ENCODE results near the gene NDUFA5.
A peak's percentile ranks its signal among the peaks of the same experiment; 100 is the strongest.

Gene NDUFA5

DNA sequence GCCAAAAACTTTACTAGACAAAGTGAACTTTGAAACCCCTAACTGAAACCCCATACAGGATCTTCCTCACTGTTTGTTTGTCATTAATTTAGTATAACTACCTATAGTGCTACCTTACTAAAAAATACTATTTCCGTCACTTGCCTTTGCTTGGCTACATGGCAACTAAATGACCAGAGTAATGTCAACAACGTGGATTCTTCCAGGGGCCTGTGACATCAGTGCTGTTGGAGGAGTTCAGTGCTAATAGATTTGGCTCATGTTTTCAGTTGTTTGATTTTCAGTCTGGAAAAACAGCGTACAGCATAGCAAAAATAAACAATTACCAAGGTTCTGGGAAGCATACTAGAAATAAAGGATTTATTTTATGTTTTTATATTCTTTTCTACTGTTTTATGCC, 41.0 kb upstream of the NDUFA5 start:
- no peak for TF ChIP-seq HDGF (IDR thresholded peaks at IDR 0.05; ENCODE audit: borderline replicate concordance)
- TF ChIP-seq ARNT (IDR thresholded peaks at IDR 0.05) = no peak
- no peak for TF ChIP-seq L3MBTL2 (conservative IDR thresholded peaks at IDR 0.05)
- no peak for TF ChIP-seq SUZ12 (IDR thresholded peaks at IDR 0.05)
- no peak for TF ChIP-seq FOXK2 (IDR thresholded peaks at IDR 0.05)
- TF ChIP-seq SP1 (IDR thresholded peaks at IDR 0.05) = no peak
- TF ChIP-seq ELF4 (IDR thresholded peaks at IDR 0.05) = no peak
- no peak for DNase-seq (ENCODE audit: extremely low spot score)
- POLR2A ChIA-PET = no interaction called here
- CTCF ChIA-PET = no interaction called here

DNA sequence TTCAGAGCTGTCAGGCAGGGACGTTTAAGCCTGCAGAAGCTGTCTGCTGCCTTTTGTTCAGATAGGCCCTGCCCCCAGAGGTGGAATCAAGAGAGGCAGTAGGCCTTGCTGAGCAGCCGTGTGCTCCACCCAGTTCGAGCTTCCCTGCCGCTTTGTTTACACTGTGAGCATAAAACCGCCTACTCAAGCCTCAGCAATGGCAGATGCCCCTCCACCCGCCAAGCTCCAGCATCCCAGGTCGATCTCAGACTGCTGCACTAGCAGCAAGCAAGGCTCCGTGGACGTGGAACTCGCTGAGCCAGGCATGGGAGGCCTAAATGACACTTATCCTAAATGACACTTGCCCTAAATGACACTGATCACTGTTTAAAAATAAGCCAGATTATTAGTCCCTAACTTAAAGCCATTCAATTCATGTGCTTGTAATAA, 37.2 kb upstream of the NDUFA5 start:
- TF ChIP-seq LEF1 (IDR thresholded peaks at IDR 0.05; ENCODE audit: borderline replicate concordance) (no peak), NFRKB (IDR thresholded peaks at IDR 0.05) (no peak), L3MBTL2 (conservative IDR thresholded peaks at IDR 0.05) (no peak), ARNT (IDR thresholded peaks at IDR 0.05) (no peak), HDGF (IDR thresholded peaks at IDR 0.05; ENCODE audit: borderline replicate concordance) (no peak), FOXK2 (IDR thresholded peaks at IDR 0.05) (no peak), FOXM1 (IDR thresholded peaks at IDR 0.05; ENCODE audit: borderline replicate concordance) (no peak), TARDBP (IDR thresholded peaks at IDR 0.05) (no peak), BHLHE40 (IDR thresholded peaks at IDR 0.05; ENCODE audit: borderline replicate concordance) (no peak), FOXA1 (IDR thresholded peaks at IDR 0.05) (no peak), SP1 (IDR thresholded peaks at IDR 0.05) (no peak), SUZ12 (IDR thresholded peaks at IDR 0.05) (no peak), ZNF384 (IDR thresholded peaks at IDR 0.05) (no peak), ELF4 (IDR thresholded peaks at IDR 0.05) (no peak)
- TF ChIP-seq, protein P1, sequence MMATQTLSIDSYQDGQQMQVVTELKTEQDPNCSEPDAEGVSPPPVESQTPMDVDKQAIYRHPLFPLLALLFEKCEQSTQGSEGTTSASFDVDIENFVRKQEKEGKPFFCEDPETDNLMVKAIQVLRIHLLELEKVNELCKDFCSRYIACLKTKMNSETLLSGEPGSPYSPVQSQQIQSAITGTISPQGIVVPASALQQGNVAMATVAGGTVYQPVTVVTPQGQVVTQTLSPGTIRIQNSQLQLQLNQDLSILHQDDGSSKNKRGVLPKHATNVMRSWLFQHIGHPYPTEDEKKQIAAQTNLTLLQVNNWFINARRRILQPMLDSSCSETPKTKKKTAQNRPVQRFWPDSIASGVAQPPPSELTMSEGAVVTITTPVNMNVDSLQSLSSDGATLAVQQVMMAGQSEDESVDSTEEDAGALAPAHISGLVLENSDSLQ (IDR thresholded peaks at IDR 0.05) = no peak
- ChIA-PET CTCF (no interaction called here), POLR2A (no interaction called here)
- no peak for DNase-seq (ENCODE audit: extremely low spot score)

DNA sequence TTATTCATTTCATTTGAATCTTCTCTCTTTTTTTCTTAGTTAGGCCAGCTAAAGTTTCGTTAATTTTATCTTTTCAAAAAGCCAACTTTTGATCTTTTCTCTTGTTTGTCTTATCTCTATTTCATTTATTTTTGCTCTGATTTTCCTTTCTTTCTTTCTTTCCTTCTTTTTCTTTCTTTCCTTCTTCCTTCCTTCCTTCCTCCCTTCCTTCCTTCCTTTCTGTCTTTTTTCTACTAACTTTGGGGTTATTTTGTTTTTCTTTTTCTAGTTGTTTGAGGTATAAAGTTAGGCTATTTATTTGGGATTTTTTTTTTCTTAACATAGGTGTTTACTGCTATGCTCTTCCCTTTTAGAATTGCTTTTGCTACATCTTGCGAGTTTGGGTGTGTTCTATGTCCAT, 30.8 kb upstream of the NDUFA5 start:
- TF ChIP-seq FOXA1 (IDR thresholded peaks at IDR 0.05) (no peak), FOXM1 (IDR thresholded peaks at IDR 0.05; ENCODE audit: borderline replicate concordance) (no peak), BHLHE40 (IDR thresholded peaks at IDR 0.05; ENCODE audit: borderline replicate concordance) (no peak), ZNF384 (IDR thresholded peaks at IDR 0.05) (no peak), NFRKB (IDR thresholded peaks at IDR 0.05) (no peak), ELF4 (IDR thresholded peaks at IDR 0.05) (no peak), L3MBTL2 (conservative IDR thresholded peaks at IDR 0.05) (no peak), ARNT (IDR thresholded peaks at IDR 0.05) (no peak), FOXK2 (IDR thresholded peaks at IDR 0.05) (no peak), TARDBP (IDR thresholded peaks at IDR 0.05) (no peak), LEF1 (IDR thresholded peaks at IDR 0.05; ENCODE audit: borderline replicate concordance) (no peak), SP1 (IDR thresholded peaks at IDR 0.05) (no peak), SUZ12 (IDR thresholded peaks at IDR 0.05) (no peak), CTBP1 (IDR thresholded peaks at IDR 0.05; ENCODE audit: borderline replicate concordance) (no peak), HDGF (IDR thresholded peaks at IDR 0.05; ENCODE audit: borderline replicate concordance) (no peak)
- TF ChIP-seq, protein P1 (IDR thresholded peaks at IDR 0.05) = no peak
- POLR2A ChIA-PET = no interaction called here
- CTCF ChIA-PET = no interaction called here
- DNase-seq (ENCODE audit: extremely low spot score) = no peak

DNA sequence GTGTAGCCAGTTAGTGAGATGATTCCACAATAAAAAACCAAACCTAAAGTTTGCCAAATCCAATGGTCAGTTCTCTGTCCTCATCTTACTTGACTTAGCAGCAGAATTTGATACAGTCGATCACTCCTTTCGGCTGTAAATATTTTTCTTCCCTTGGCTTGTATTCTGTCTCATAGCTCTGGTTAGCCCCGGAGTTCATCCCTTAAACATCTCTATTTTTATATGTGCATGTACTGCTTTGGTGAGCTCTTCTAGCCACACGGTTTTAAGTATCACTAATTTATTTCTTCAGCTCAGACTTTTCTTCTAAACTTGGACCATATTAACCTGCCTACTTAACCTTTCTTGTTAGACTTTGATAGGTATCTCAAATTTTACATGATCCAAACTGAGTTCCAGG, 26.2 kb upstream of the NDUFA5 start:
- no peak for DNase-seq (ENCODE audit: extremely low spot score)
- POLR2A ChIA-PET = interaction anchor here (0.6 kb wide), 1 partner anchor 30 kb away, joined by 3 read pairs; no protein-coding TSS in a partner anchor
- TF ChIP-seq L3MBTL2 (conservative IDR thresholded peaks at IDR 0.05) (no peak), TARDBP (IDR thresholded peaks at IDR 0.05) (no peak), SP1 (IDR thresholded peaks at IDR 0.05) (no peak), CTBP1 (IDR thresholded peaks at IDR 0.05; ENCODE audit: borderline replicate concordance) (no peak)
- CTCF ChIA-PET = interaction anchor here (0.7 kb wide), 1 partner anchor 10 kb away, joined by 4 read pairs; no protein-coding TSS in a partner anchor

DNA sequence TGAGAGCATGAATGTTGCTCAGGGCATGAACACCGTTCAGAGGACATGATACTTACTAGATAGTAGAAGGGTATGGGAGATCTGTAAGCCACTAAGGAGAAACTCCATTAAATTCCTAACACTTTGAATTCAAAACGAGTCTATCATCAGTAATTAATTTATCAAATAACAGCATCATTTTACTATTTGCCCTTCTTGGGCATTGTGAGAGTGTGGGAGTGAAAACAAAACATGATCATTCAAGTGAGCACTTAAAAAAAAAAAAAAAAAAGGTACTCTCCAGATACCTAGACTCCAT, 23.5 kb upstream of the NDUFA5 start:
- no peak for TF ChIP-seq SUZ12 (IDR thresholded peaks at IDR 0.05)
- no peak for TF ChIP-seq BHLHE40 (IDR thresholded peaks at IDR 0.05; ENCODE audit: borderline replicate concordance)
- TF ChIP-seq ARNT (IDR thresholded peaks at IDR 0.05) = no peak
- TF ChIP-seq FOXK2 (IDR thresholded peaks at IDR 0.05) = no peak
- no peak for TF ChIP-seq NFRKB (IDR thresholded peaks at IDR 0.05)
- no peak for TF ChIP-seq FOXA1 (IDR thresholded peaks at IDR 0.05)
- TF ChIP-seq HDGF (IDR thresholded peaks at IDR 0.05; ENCODE audit: borderline replicate concordance) = no peak
- CTCF ChIA-PET = interaction anchor here (0.9 to 1.2 kb wide), 2 partner anchors 23 to 62 kb away, joined by 3 to 4 read pairs; partner anchors contain the start of gene NDUFA5
- POLR2A ChIA-PET = interaction anchor here (0.8 kb wide), 1 partner anchor 24 kb away, joined by 3 read pairs; no protein-coding TSS in a partner anchor
- no peak for DNase-seq (ENCODE audit: extremely low spot score)

DNA sequence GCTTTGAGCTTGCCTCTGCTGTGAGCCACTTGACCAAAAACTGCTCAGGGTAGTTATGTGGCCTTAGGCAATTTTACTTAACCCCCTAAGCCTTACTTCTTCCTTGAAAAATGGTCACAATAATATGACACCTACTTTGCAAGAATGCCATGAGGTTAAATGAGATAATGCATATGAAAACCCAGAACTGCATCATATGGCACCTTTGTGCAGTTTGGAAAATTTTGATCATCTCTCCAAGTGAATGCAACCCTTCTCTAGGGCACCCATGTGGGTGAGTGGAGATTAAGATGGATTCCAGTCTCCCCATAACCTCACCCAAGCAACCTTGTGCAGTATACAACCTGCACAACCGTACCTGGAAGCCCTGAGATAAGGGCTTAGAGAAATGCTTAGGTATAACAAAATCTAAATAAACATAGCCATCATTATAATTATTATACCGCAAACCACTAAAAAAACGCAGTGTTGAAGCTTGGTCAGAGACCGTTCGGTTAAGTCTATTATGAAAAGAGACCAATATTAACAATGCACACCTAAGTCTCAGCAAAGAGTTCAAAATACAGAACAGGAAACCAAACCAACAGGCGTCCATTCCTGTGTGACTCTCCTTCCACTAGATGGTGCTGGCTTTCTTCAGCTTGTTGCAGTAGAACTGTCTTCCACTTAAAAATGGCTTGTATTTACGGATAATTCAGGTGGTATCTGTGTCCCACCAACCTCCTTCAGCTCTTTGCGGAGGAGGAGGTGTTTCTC, 23.0 kb upstream of the NDUFA5 start:
- TF ChIP-seq L3MBTL2 (conservative IDR thresholded peaks at IDR 0.05) = no peak
- no peak for TF ChIP-seq FOXM1 (IDR thresholded peaks at IDR 0.05; ENCODE audit: borderline replicate concordance)
- no peak for TF ChIP-seq ZNF384 (IDR thresholded peaks at IDR 0.05)
- TF ChIP-seq FOXA1 (IDR thresholded peaks at IDR 0.05) = no peak
- TF ChIP-seq ELF4 (IDR thresholded peaks at IDR 0.05) = no peak
- TF ChIP-seq BHLHE40 (IDR thresholded peaks at IDR 0.05; ENCODE audit: borderline replicate concordance) = no peak
- no peak for TF ChIP-seq CTBP1 (IDR thresholded peaks at IDR 0.05; ENCODE audit: borderline replicate concordance)
- TF ChIP-seq, protein P1 (IDR thresholded peaks at IDR 0.05) = no peak
- no peak for TF ChIP-seq LEF1 (IDR thresholded peaks at IDR 0.05; ENCODE audit: borderline replicate concordance)
- TF ChIP-seq ARNT (IDR thresholded peaks at IDR 0.05) = no peak
- ChIA-PET CTCF (interaction anchor here (0.9 to 1.2 kb wide), 2 partner anchors 23 to 63 kb away, joined by 3 to 4 read pairs; partner anchors contain the start of gene NDUFA5), POLR2A (no interaction called here)
- peak; percentile 53 for DNase-seq (ENCODE audit: extremely low spot score)

Measured in HEK293T (cell line).